K562 (cell line): ENCODE results near the gene TRAPPC2L. TPM values are rescaled to one million over a fixed set of nuclear protein-coding genes. Genes with fewer than 3 reads are reported as not detected.

ENCODE experiments used
- BMI1 ChIP-seq: fragments of 150-350 bp; IDR thresholded peaks from 2 replicates; pipeline ENCODE4 v1.6.1; 2014; ENCODE audit warnings: low read length
- CBX2 ChIP-seq: fragments of 200-600 bp; sonication (generic); IDR thresholded peaks from one replicate; pipeline ENCODE4 v1.6.1; 2012; ENCODE audit warnings: mild to moderate bottlenecking, low read length, inconsistent platforms; ENCODE audit not compliant: insufficient read depth, poor library complexity, severe bottlenecking
- CTBP1 ChIP-seq: fragments of 450-650 bp; IDR thresholded peaks from 2 replicates; pipeline ENCODE4 v1.6.1; 2016; ENCODE audit warnings: borderline replicate concordance
- DIDO1 ChIP-seq: fragments of 450-650 bp; IDR thresholded peaks from 2 replicates; pipeline ENCODE4 v1.6.1; 2016; ENCODE audit warnings: low read depth, missing biosample characterization, missing genetic modification characterization
- ETV1 ChIP-seq: fragments of 450-650 bp; conservative IDR thresholded peaks from 2 replicates; pipeline ENCODE4 v1.6.1; 2016; ENCODE audit warnings: missing genetic modification characterization, control low read depth, low read depth, missing compliant biosample characterization
- FOXA1 ChIP-seq: fragments of 450-650 bp; IDR thresholded peaks from 2 replicates; pipeline ENCODE4 v1.6.1; 2016; ENCODE audit warnings: mild to moderate bottlenecking, borderline replicate concordance
- GABPA ChIP-seq: fragments of 200-800 bp; sonication (Bioruptor generic); conservative IDR thresholded peaks from 2 replicates; pipeline ENCODE4 v1.6.1; 2016; ENCODE audit warnings: low read depth, missing genetic modification characterization, missing compliant biosample characterization
- HDGF ChIP-seq: fragments of 450-650 bp; IDR thresholded peaks from 2 replicates; pipeline ENCODE4 v1.6.1; 2016
- KAT2B ChIP-seq: IDR thresholded peaks from one replicate; pipeline ENCODE4 v1.6.1; 2012; ENCODE audit warnings: low read depth, mild to moderate bottlenecking, control low read depth, inconsistent platforms, low read length, moderate library complexity
- MIER1 ChIP-seq: fragments of 450-650 bp; IDR thresholded peaks from 2 replicates; pipeline ENCODE4 v1.6.1; 2016; ENCODE audit warnings: antibody characterized with exemption, mild to moderate bottlenecking, low read depth
- NFIX ChIP-seq: fragments of 250-450 bp; sonication (Bioruptor Pico); IDR thresholded peaks from 2 replicates; pipeline ENCODE4 v1.4.0; 2020; ENCODE audit warnings: low read depth, mild to moderate bottlenecking, moderate library complexity
- NKRF ChIP-seq: fragments of 450-650 bp; IDR thresholded peaks from 2 replicates; pipeline ENCODE4 v1.6.1; 2016; ENCODE audit warnings: borderline replicate concordance
- PHB ChIP-seq: fragments of 250-450 bp; sonication (Bioruptor Pico); IDR thresholded peaks from 2 replicates; pipeline ENCODE4 v1.5.0; 2021
- RCOR1 ChIP-seq, 2 experiments: IDR thresholded peaks; 2 replicates each; pipeline ENCODE4 v1.6.1; 2012; ENCODE audit warnings: low read depth in 2 of 2, low read length in 2 of 2, borderline replicate concordance in 1 of 2, improper control_type of control experiment in 1 of 2
- RFX1 ChIP-seq: fragments of 450-650 bp; IDR thresholded peaks from 2 replicates; pipeline ENCODE4 v1.6.1; 2016; ENCODE audit warnings: mild to moderate bottlenecking, moderate library complexity
- RFX7 ChIP-seq: fragments of 250-450 bp; sonication (Bioruptor Pico); IDR thresholded peaks from 2 replicates; pipeline ENCODE4 v1.5.1; 2021; ENCODE audit warnings: mild to moderate bottlenecking
- SAP30 ChIP-seq: fragments of 200-600 bp; sonication (generic); IDR thresholded peaks from 2 replicates; pipeline ENCODE4 v1.6.1; 2012; ENCODE audit warnings: borderline replicate concordance, low read depth, mild to moderate bottlenecking, moderate library complexity, low read length, control low read depth, inconsistent platforms; ENCODE audit not compliant: insufficient read depth, poor library complexity, severe bottlenecking
- TCFL5 ChIP-seq: fragments of 250-450 bp; sonication (Bioruptor Pico); conservative IDR thresholded peaks from 2 replicates; pipeline ENCODE4 v1.6.1; 2021; ENCODE audit warnings: mild to moderate bottlenecking, moderate library complexity, matching md5 sums
- THAP7 ChIP-seq: fragments of 250-450 bp; sonication (Bioruptor Pico); IDR thresholded peaks from 2 replicates; pipeline ENCODE4 v1.5.0; 2021
- TRIM25 ChIP-seq: fragments of 450-650 bp; IDR thresholded peaks from 2 replicates; pipeline ENCODE4 v1.7.0; 2016; ENCODE audit warnings: borderline replicate concordance
- USF2 ChIP-seq: sonication (generic); formaldehyde crosslinking; IDR thresholded peaks from 2 replicates; pipeline ENCODE4 v1.5.0; 2020; ENCODE audit warnings: missing genetic modification reagents
- ZC3H4 ChIP-seq: sonication (generic); formaldehyde crosslinking; IDR thresholded peaks from 2 replicates; pipeline ENCODE4 v1.9.0; 2021; ENCODE audit warnings: missing genetic modification reagents, borderline replicate concordance
- ZNF224 ChIP-seq: sonication (generic); formaldehyde crosslinking; IDR thresholded peaks from 2 replicates; pipeline ENCODE4 v1.8.0; 2022; ENCODE audit warnings: mild to moderate bottlenecking, missing genetic modification reagents
- ZNF551 ChIP-seq: fragments of 250-450 bp; sonication (Bioruptor Pico); IDR thresholded peaks from 2 replicates; pipeline ENCODE4 v1.5.0; 2021; ENCODE audit warnings: mild to moderate bottlenecking, moderate library complexity
- ZNF57 ChIP-seq: fragments of 450-650 bp; formaldehyde crosslinking; IDR thresholded peaks from 2 replicates; pipeline ENCODE4 v1.4.0; 2020; ENCODE audit warnings: mild to moderate bottlenecking, moderate library complexity
- polyA plus RNA-seq, 8 experiments: library from polyadenylated mRNA; depleted of rRNA in 4 of 8; stranded (reverse) in 5 of 8; unstranded in 3 of 8; fragments of >200 nt; fragmentation: Nextera tagmentation in 2 of 8; fragmentation: Illumina TruSeq in 1 of 8; extraction: Ambion mirVana in 2 of 8; extraction: Trizol in 1 of 8; gene quantifications; 2 replicates each; pipeline versions ENCODE4 v1.2.1 to v1.2.3, GENCODE V29; 2011 to 2014; ENCODE audit warnings: inconsistent platforms in 1 of 8, missing spikeins in 1 of 8
- total RNA-seq, 7 experiments: library from RNA; depleted of rRNA in 6 of 7; stranded (reverse); fragments of >200 nt in 6 of 7; fragmentation: Illumina TruSeq in 2 of 7; extraction: Trizol in 2 of 7; gene quantifications; 2 replicates each; pipeline versions ENCODE4 v1.2.1 to v1.2.3, GENCODE V29; 2011 to 2021; ENCODE audit warnings: low replicate concordance in 1 of 7

The TRAPPC2L gene
- total and polyA plus RNA-seq, 9 of the 15 experiments (the other 6 are each of a cell fraction or from before 2014, with no cell fraction given): 60.4 to 398 (median 97.5) TPM

GRCh38 chr16:88815901-88816589 is 40.9 kb upstream of the TRAPPC2L start (continued):
- TF ChIP-seq SAP30 (no peak), TCFL5 (CRISPR knock-in tag) (no peak), RCOR1 (IDR thresholded peaks at IDR 0.05; ENCODE audit: borderline replicate concordance in 1 of 2, low read depth in 2 of 2, low read length in 2 of 2) (no peak), USF2 (CRISPR knock-in tag) (no peak), BMI1 (no peak), MIER1 (no peak), HDGF (no peak), KAT2B (no peak), ZC3H4 (CRISPR knock-in tag) (no peak), TRIM25 (no peak), ZNF224 (no peak), ZNF551 (no peak), THAP7 (no peak), RFX7 (no peak), GABPA (no peak), NKRF (no peak), PHB (CRISPR knock-in tag) (no peak), ETV1 (tag) (no peak), NFIX (CRISPR knock-in tag) (no peak), DIDO1 (tag) (no peak), RFX1 (no peak), CTBP1 (0 out of 2 replicates have a peak, but pooled peaks have one; percentile 31), ZNF57 (CRISPR knock-in tag) (no peak), CBX2 (no peak), FOXA1 (no peak)
